Spleen (tissue), 11 donors: Measurements from ENCODE around the gene ACACB. TPM values are rescaled to one million over a fixed set of nuclear protein-coding genes. Genes with fewer than 3 reads are reported as not detected.

ENCODE experiments used
- DNase-seq: peaks from one replicate; pipeline ENCODE4 v3.0.0-alpha.2; 2020
- H3K27ac ChIP-seq, 8 donors: fragments of 200-600 bp; sonication (generic) in 7 of 8; 1 replicate in 4 of 8; 2 replicates in 4 of 8; pipeline versions ENCODE4 v1.5.0 to v1.8.0; 2016 to 2021; ENCODE audit warnings: inconsistent platforms in 4 of 8, mild to moderate bottlenecking in 4 of 8, moderate library complexity in 1 of 8
- H3K27me3 ChIP-seq, 7 donors: fragments of 200-600 bp; sonication (generic) in 6 of 7; replicated peaks in 1 of 7; 1 replicate in 4 of 7; 2 replicates in 3 of 7; pipeline versions ENCODE4 v1.5.0 to v1.8.0; 2016 to 2021; ENCODE audit warnings: inconsistent platforms in 3 of 7, mild to moderate bottlenecking in 1 of 7
- H3K36me3 ChIP-seq, 6 donors: fragments of 200-600 bp; sonication (generic) in 5 of 6; 1 replicate in 4 of 6; 2 replicates in 2 of 6; pipeline versions ENCODE4 v1.5.0 to v1.8.0; 2016 to 2021; ENCODE audit warnings: inconsistent platforms in 2 of 6
- H3K4me1 ChIP-seq, 6 donors: fragments of 200-600 bp; sonication (generic) in 5 of 6; 1 replicate in 3 of 6; 2 replicates in 3 of 6; pipeline versions ENCODE4 v1.5.0 to v1.8.0; 2016 to 2021; ENCODE audit warnings: inconsistent platforms in 3 of 6
- H3K4me3 ChIP-seq, 8 donors: fragments of 200-600 bp; sonication (generic) in 7 of 8; 1 replicate in 4 of 8; 2 replicates in 4 of 8; pipeline versions ENCODE4 v1.5.0 to v1.8.0; 2016 to 2021; ENCODE audit warnings: inconsistent platforms in 4 of 8, mild to moderate bottlenecking in 4 of 8, moderate library complexity in 2 of 8
- H3K9me3 ChIP-seq, 8 donors: fragments of 200-600 bp; sonication (generic) in 7 of 8; 1 replicate in 4 of 8; 2 replicates in 4 of 8; pipeline versions ENCODE4 v1.5.0 to v1.8.0; 2016 to 2021; ENCODE audit warnings: inconsistent platforms in 4 of 8
- CTCF ChIP-seq, 11 experiments: fragments of 200-600 bp in 7 of 11; fragments of 450-650 bp in 4 of 11; sonication (generic) in 4 of 11; IDR thresholded peaks in 8 of 11; conservative IDR thresholded peaks in 3 of 11; 1 replicate in 7 of 11; 2 replicates in 4 of 11; pipeline versions ENCODE4 v1.4.0 to v1.8.0; 2016 to 2021; ENCODE audit warnings: antibody characterized with exemption in 11 of 11, inconsistent platforms in 4 of 11, mild to moderate bottlenecking in 1 of 11
- POLR2A ChIP-seq, 3 donors: fragments of 450-650 bp; IDR thresholded peaks; one replicate each; pipeline ENCODE4 v1.5.1; 2017; ENCODE audit warnings: antibody characterized with exemption in 3 of 3, mild to moderate bottlenecking in 1 of 3
- POLR2AphosphoS5 ChIP-seq, 3 donors: sonication (generic); formaldehyde crosslinking; IDR thresholded peaks; one replicate each; pipeline ENCODE4 v1.5.1; 2017; ENCODE audit warnings: antibody characterized with exemption in 3 of 3
- WGBS, 5 donors: extraction: QIAGEN DNeasy Blood & Tissue Kit in 3 of 5; methylation state at CpG; one replicate each; pipeline versions ENCODE4 v1.1.5 to v1.1.7; 2013 to 2018; 5-methylcytosine and 5-hydroxymethylcytosine counted together
- intact Hi-C: fragments of 100-400 bp; cut with DNase I; formaldehyde crosslinking; loops from one replicate; pipeline ENCODE4 v1.15.0; 2023; ENCODE audit warnings: low total_unique reads
- polyA plus RNA-seq, 3 donors: library from polyadenylated mRNA; stranded (reverse); fragments of 200-250 nt; gene quantifications; one replicate each; pipeline ENCODE4 v1.2.1, GENCODE V29; 2013
- total RNA-seq, 7 donors: library from RNA; depleted of rRNA in 3 of 7; stranded (reverse); fragments of >200 nt in 3 of 7; fragmentation: NEBNext Ultra II Directional in 4 of 7; extraction: Animal tissue kit (Norgen Biotek cat#: 25700) in 4 of 7; gene quantifications; one replicate each; pipeline versions ENCODE4 v1.1.0 to v1.2.1, GENCODE V29; 2016 to 2021
- donor health status: healthy with polysubstance abuse.
- donor health status: DM: no; HTN: no; CAD: no; lungs with moderate emphysema.
- donor health status: DM: no; HTN: no; CAD: no.
- donor health status: Bipolar disorder and iron deficiency.
- donor health status: healthy.
- donor health status: DM: no; HTN: no; CAD: no.
- donor health status: DM: yes; HTN: yes; CAD: no.

ACACB gene
- total and polyA plus RNA-seq, 10 donors = 2.8 to 111 (median 29.1) TPM

GRCh38 chr12:109246221-109246620 lies 129.8 kb downstream of the ACACB start:
- intact Hi-C loops = no loop called here
- DNase-seq = peak; percentile 40
- H3K9me3 ChIP-seq = no peaks in the 10 kb centered on the region
- no peak overlapping the region for H3K4me3 ChIP-seq
- no peaks in the 10 kb centered on the region for H3K27me3 ChIP-seq
- H3K4me1 ChIP-seq = peaks cover 0 to 12% (median 0%) of the 10 kb centered on the region in 6 donors
- 91 to 98% (median 96%) methylated on average over 15 of the region's 15 CpGs for WGBS, 5 donors
- H3K36me3 ChIP-seq = peaks cover 0 to 94% (median 35%) of the 10 kb centered on the region in 6 donors
- TF ChIP-seq POLR2AphosphoS5 (IDR thresholded peaks at IDR 0.05) (no peak), POLR2A (IDR thresholded peaks at IDR 0.05) (no peak), CTCF (IDR thresholded peaks at IDR 0.05 in 8 of 11, conservative IDR thresholded peaks at IDR 0.05 in 3 of 11) (no peak)
- no peak overlapping the region for H3K27ac ChIP-seq

GRCh38 chr12:109247831-109248654 lies 131.7 kb downstream of the ACACB start:
- Histone ChIP-seq H3K4me1 (peaks cover 0 to 12% (median 0%) of the 10 kb centered on the region in 6 donors), H3K27me3 (no peaks in the 10 kb centered on the region), H3K4me3 (no peak overlapping the region), H3K27ac (no peak overlapping the region), H3K9me3 (peaks cover 0 to 6% (median 2%) of the 10 kb centered on the region in 8 donors), H3K36me3 (peaks cover 0 to 94% (median 22%) of the 10 kb centered on the region in 6 donors)
- 83 to 91% (median 85%) methylated on average over 9 of the region's 9 CpGs for WGBS, 5 donors
- no peak for TF ChIP-seq CTCF (IDR thresholded peaks at IDR 0.05 in 8 of 11, conservative IDR thresholded peaks at IDR 0.05 in 3 of 11)
- no peak for TF ChIP-seq POLR2AphosphoS5 (IDR thresholded peaks at IDR 0.05)
- no peak for TF ChIP-seq POLR2A (IDR thresholded peaks at IDR 0.05)
- peak; percentile 23 for DNase-seq
- intact Hi-C loops = no loop called here

GRCh38 chr12:109250523-109250922 lies 134.1 kb downstream of the ACACB start:
- TF ChIP-seq CTCF (IDR thresholded peaks at IDR 0.05 in 8 of 11, conservative IDR thresholded peaks at IDR 0.05 in 3 of 11) = no peak
- TF ChIP-seq POLR2A (IDR thresholded peaks at IDR 0.05) = no peak
- TF ChIP-seq POLR2AphosphoS5 (IDR thresholded peaks at IDR 0.05) = no peak
- Histone ChIP-seq H3K27ac (no peak overlapping the region), H3K4me3 (no peak overlapping the region), H3K9me3 (peaks cover 0 to 20% (median 16%) of the 10 kb centered on the region in 8 donors), H3K36me3 (peaks cover 0 to 94% (median 21%) of the 10 kb centered on the region in 6 donors), H3K4me1 (peaks cover 0 to 4% (median 0%) of the 10 kb centered on the region in 6 donors), H3K27me3 (no peaks in the 10 kb centered on the region)
- intact Hi-C loops = no loop called here
- 72 to 91% (median 85%) methylated on average over 1 of the region's 1 CpG for WGBS, 5 donors
- DNase-seq = no peak

- no peaks in the 10 kb centered on the region for H3K27me3 ChIP-seq
- H3K9me3 ChIP-seq = peaks cover 0 to 20% (median 16%) of the 10 kb centered on the region in 8 donors
- TF ChIP-seq CTCF (IDR thresholded peaks at IDR 0.05 in 8 of 11, conservative IDR thresholded peaks at IDR 0.05 in 3 of 11) = no peak
- TF ChIP-seq POLR2A (IDR thresholded peaks at IDR 0.05) = no peak
- no peak for TF ChIP-seq POLR2AphosphoS5 (IDR thresholded peaks at IDR 0.05)
- 86 to 99% (median 92%) methylated on average over 4 of the region's 4 CpGs for WGBS, 5 donors
- H3K27ac ChIP-seq = no peak overlapping the region
- DNase-seq = no peak
- H3K4me1 ChIP-seq = peaks cover 0 to 4% (median 0%) of the 10 kb centered on the region in 6 donors
- intact Hi-C loops = no loop called here
- no peak overlapping the region for H3K4me3 ChIP-seq
- H3K36me3 ChIP-seq = peaks cover 0 to 94% (median 10%) of the 10 kb centered on the region in 6 donors
Observed at GRCh38 chr12:109252799-109253198, 136.4 kb downstream of the ACACB start.
